DOHH2 (cell line): ENCODE results near the gene SLC34A1.

Experiments used
- CTCF ChIP-seq: fragments of 200-600 bp; sonication (generic); IDR thresholded peaks from one replicate; pipeline ENCODE4 v1.5.1; 2014; ENCODE audit warnings: antibody characterized with exemption, mild to moderate bottlenecking, low read depth, low read length; ENCODE audit not compliant: poor library complexity, severe bottlenecking
- EZH2phosphoT487 ChIP-seq: fragments of 200-600 bp; sonication (generic); IDR thresholded peaks from 2 replicates; pipeline ENCODE4 v1.6.1; 2017; ENCODE audit warnings: borderline replicate concordance, mild to moderate bottlenecking, antibody characterized with exemption, low read length, moderate library complexity, mixed read lengths

GRCh38 chr5:177409043-177409801 lies 25.0 kb downstream of the SLC34A1 start, which contains the start of gene F12:
- TF ChIP-seq CTCF (no peak), EZH2phosphoT487 (no peak)
